Skeletal muscle satellite cell (primary cell): ENCODE data around the gene GRID1.

Source experiments
- H3K27me3 ChIP-seq: 2 replicates; pipeline ENCODE4 v1.7.0; 2013; ENCODE audit warnings: low read length; ENCODE audit not compliant: control insufficient read depth, insufficient read depth
- H3K36me3 ChIP-seq: 2 replicates; pipeline ENCODE4 v1.7.0; 2013; ENCODE audit warnings: mild to moderate bottlenecking, control low read depth, low read length; ENCODE audit not compliant: insufficient read depth
- H3K4me1 ChIP-seq: 2 replicates; pipeline ENCODE4 v1.7.0; 2013; ENCODE audit warnings: low read length; ENCODE audit not compliant: control insufficient read depth, insufficient read depth
- H3K4me2 ChIP-seq: 2 replicates; pipeline ENCODE4 v1.7.0; 2013; ENCODE audit warnings: mild to moderate bottlenecking, low read length
- H3K4me3 ChIP-seq: 2 replicates; pipeline ENCODE4 v1.7.0; 2013; ENCODE audit warnings: low read length
- H3K9ac ChIP-seq: 2 replicates; pipeline ENCODE4 v1.7.0; 2013; ENCODE audit warnings: mild to moderate bottlenecking, low read depth, low read length, moderate library complexity
- H3K9me3 ChIP-seq: replicated peaks from 2 replicates; pipeline ENCODE4 v1.7.0; 2013; ENCODE audit warnings: mild to moderate bottlenecking, control low read depth, low read length

GRID1 gene

DNA sequence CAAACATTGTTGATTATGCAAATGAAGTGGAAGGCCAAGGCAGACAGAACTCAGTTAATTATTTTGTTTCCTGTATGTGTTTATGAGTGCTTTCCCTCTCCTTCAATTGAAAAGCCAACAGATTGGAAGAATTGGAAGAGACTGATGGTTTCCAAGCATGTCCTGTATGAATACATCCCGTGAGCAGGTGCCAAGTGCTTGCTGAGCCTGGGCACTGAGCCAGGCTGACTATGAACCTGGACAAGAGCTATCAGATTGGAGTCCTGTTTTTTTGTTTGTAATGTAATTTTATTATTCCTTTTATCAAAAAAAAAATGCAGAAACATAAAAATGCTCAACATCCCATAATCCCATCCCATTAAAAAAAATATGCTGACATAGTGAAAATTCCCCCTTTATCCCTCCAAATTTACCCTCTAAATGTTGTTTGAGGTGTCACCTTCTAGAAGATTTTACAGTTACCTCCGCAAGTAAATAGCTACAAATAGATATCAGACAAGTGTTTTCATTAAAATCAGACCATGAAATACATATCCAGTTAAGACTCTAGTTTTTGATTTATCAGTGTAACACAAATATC lies 449.5 kb downstream of the GRID1 start:
- Histone ChIP-seq H3K4me3 (no peak overlapping the region), H3K9me3 (peaks cover 6% of the 10 kb centered on the region), H3K27me3 (no peaks in the 10 kb centered on the region), H3K4me2 (no peak overlapping the region), H3K4me1 (no peaks in the 10 kb centered on the region), H3K36me3 (no peaks in the 10 kb centered on the region), H3K9ac (no peak overlapping the region)

GRCh38 chr10:85916286-85916685 lies 450.3 kb downstream of the GRID1 start:
- Histone ChIP-seq H3K27me3 (no peaks in the 10 kb centered on the region), H3K9me3 (peaks cover 3% of the 10 kb centered on the region), H3K9ac (no peak overlapping the region)

GRCh38 chr10:85915245-85915846 lies 451.2 kb downstream of the GRID1 start:
- Histone ChIP-seq H3K4me2 (no peak overlapping the region), H3K4me3 (no peak overlapping the region), H3K27me3 (no peaks in the 10 kb centered on the region), H3K4me1 (no peaks in the 10 kb centered on the region), H3K9me3 (peaks cover 2% of the 10 kb centered on the region), H3K9ac (no peak overlapping the region), H3K36me3 (no peaks in the 10 kb centered on the region)

More at GRCh38 chr10:85916286-85916685, 450.3 kb downstream of the GRID1 start:
- no peaks in the 10 kb centered on the region for H3K36me3 ChIP-seq
- no peaks in the 10 kb centered on the region for H3K4me1 ChIP-seq
- no peak overlapping the region for H3K4me3 ChIP-seq
- H3K4me2 ChIP-seq, result no peak overlapping the region

DNA sequence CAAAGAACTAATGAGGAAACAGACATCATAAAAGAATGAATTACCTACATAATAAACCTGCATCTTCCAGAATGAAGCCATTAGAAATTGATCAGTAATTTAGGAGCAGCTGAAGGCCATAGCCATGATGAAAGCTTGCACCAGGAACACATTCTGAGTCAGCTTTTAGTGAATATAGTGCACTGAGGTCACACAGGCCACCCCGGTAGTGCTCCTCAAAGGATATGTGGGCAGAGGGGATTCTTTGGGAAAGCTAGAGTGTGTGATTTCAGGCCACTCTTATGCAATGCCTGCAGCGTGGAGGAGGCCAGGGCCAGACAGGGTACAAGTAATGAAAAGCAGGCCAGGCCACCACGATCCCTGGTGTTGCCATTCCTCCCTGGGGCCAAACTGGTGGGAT lies 451.9 kb downstream of the GRID1 start:
- Histone ChIP-seq H3K4me1 (no peaks in the 10 kb centered on the region), H3K9me3 (peaks cover 2% of the 10 kb centered on the region), H3K4me3 (no peak overlapping the region), H3K27me3 (no peaks in the 10 kb centered on the region), H3K9ac (no peak overlapping the region), H3K36me3 (no peaks in the 10 kb centered on the region), H3K4me2 (no peak overlapping the region)

- no peaks in the 10 kb centered on the region for H3K27me3 ChIP-seq
These were observed 458.1 kb downstream of the GRID1 start for GRCh38 chr10:85908462-85908861.

DNA sequence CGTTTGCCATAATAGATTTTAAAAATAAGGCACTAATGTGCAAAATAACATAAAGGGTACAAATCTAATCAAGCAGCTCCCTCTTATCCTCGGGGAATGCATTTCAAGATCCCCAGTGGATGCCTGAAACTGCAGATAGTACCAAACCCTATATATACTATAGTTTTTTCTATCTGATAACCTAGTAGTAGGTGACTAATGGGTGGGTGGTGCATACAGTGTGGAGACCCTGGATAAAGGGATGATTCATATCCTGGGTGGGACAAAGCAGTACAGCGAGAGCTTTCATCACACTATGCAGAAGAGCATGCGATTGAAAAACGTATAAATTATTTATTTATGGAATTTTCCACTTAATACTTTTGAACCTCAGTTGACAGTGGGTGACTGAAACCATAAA lies 464.5 kb downstream of the GRID1 start:
- Histone ChIP-seq H3K36me3 (no peaks in the 10 kb centered on the region), H3K4me3 (no peak overlapping the region), H3K9ac (no peak overlapping the region), H3K4me2 (no peak overlapping the region), H3K4me1 (no peaks in the 10 kb centered on the region), H3K9me3 (no peaks in the 10 kb centered on the region), H3K27me3 (no peaks in the 10 kb centered on the region)

More at GRCh38 chr10:85908462-85908861, 458.1 kb downstream of the GRID1 start:
- no peaks in the 10 kb centered on the region for H3K4me1 ChIP-seq
- no peaks in the 10 kb centered on the region for H3K36me3 ChIP-seq
- H3K9ac ChIP-seq, result no peak overlapping the region
- no peaks in the 10 kb centered on the region for H3K9me3 ChIP-seq
- H3K4me3 ChIP-seq, result no peak overlapping the region
- no peak overlapping the region for H3K4me2 ChIP-seq

DNA sequence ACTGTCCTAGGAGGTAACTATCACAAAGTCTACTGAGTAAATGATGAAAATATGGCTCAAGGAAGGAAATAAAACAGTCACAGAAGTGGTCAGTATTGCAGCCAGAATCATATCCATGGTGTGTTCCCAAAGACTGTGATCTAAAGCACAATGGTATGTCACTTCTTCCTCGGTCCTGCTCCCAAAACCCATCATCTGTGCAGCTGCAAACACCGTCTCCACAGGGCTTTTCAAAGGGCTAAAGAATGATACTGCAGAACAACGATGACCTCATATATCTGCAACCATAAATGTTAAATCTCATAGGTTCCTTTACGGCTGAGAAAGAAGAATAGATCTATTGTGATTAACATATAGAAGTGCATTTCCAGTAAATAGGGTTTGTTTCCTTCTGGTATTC lies 465.0 kb downstream of the GRID1 start:
- H3K4me1 ChIP-seq, result no peaks in the 10 kb centered on the region
- no peak overlapping the region for H3K4me2 ChIP-seq
- no peaks in the 10 kb centered on the region for H3K27me3 ChIP-seq
- H3K36me3 ChIP-seq, result no peaks in the 10 kb centered on the region
- no peak overlapping the region for H3K4me3 ChIP-seq
- H3K9me3 ChIP-seq, result no peaks in the 10 kb centered on the region
- H3K9ac ChIP-seq, result no peak overlapping the region

DNA sequence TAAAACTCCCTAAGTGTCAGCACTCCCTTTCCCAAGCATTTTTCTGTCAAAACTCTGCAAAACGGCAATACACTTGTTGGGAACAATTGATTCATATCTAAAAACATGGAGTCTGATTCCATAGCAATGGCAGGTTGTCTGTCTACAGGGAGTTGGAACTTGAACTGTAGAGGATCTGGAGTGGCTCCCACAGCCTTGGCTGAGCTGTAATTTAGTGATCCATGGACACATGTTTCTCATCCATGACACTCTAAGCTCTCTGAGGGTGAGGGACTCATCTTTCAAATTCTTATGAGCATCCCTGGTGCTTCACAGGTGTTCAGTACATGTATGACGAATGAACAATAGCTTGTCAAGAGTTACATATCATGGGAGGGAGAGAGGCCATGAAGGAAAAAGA lies 466.1 kb downstream of the GRID1 start:
- Histone ChIP-seq H3K4me3 (no peak overlapping the region), H3K9ac (no peak overlapping the region), H3K27me3 (no peaks in the 10 kb centered on the region), H3K4me1 (no peaks in the 10 kb centered on the region), H3K36me3 (no peaks in the 10 kb centered on the region), H3K4me2 (no peak overlapping the region), H3K9me3 (no peaks in the 10 kb centered on the region)

- no peaks in the 10 kb centered on the region for H3K9me3 ChIP-seq
- H3K4me3 ChIP-seq, result no peak overlapping the region
- no peaks in the 10 kb centered on the region for H3K27me3 ChIP-seq
- H3K36me3 ChIP-seq, result no peaks in the 10 kb centered on the region
- H3K4me2 ChIP-seq, result no peak overlapping the region
- H3K9ac ChIP-seq, result no peak overlapping the region
- no peaks in the 10 kb centered on the region for H3K4me1 ChIP-seq
These were observed 466.5 kb downstream of the GRID1 start for GRCh38 chr10:85900061-85900460.

DNA sequence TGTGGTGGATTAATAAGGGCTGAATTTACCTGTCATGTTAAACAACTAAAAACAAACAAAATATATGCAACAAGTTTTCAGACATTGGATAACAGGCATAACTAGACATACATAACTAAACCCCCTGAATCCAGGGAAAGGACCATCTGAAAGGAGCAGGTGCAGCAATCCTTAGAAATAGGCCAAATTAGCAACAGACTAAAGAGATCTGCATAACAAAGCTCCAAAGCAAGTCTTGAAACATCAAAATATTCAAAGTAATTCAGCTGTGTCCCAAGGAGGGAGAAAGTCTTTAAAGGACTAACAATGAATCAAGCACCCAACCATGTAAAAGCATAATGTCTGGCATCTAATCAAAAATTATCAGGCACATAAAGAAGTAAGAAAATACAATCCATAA lies 475.1 kb downstream of the GRID1 start:
- H3K36me3 ChIP-seq, result no peaks in the 10 kb centered on the region
- no peaks in the 10 kb centered on the region for H3K9me3 ChIP-seq
- no peak overlapping the region for H3K4me2 ChIP-seq
- no peaks in the 10 kb centered on the region for H3K27me3 ChIP-seq
- H3K4me1 ChIP-seq, result no peaks in the 10 kb centered on the region
- H3K9ac ChIP-seq, result no peak overlapping the region
- no peak overlapping the region for H3K4me3 ChIP-seq

GRCh38 chr10:85888559-85888958 lies 478.0 kb downstream of the GRID1 start:
- Histone ChIP-seq H3K9ac (no peak overlapping the region), H3K27me3 (no peaks in the 10 kb centered on the region), H3K4me1 (no peaks in the 10 kb centered on the region), H3K4me2 (no peak overlapping the region), H3K36me3 (no peaks in the 10 kb centered on the region), H3K9me3 (no peaks in the 10 kb centered on the region), H3K4me3 (no peak overlapping the region)

- Histone ChIP-seq H3K36me3 (no peaks in the 10 kb centered on the region), H3K4me1 (no peaks in the 10 kb centered on the region), H3K4me3 (no peak overlapping the region), H3K4me2 (no peak overlapping the region), H3K9ac (no peak overlapping the region), H3K27me3 (no peaks in the 10 kb centered on the region), H3K9me3 (no peaks in the 10 kb centered on the region)
These were observed 478.6 kb downstream of the GRID1 start for GRCh38 chr10:85888004-85888403.
